Stimulated activated CD4-positive, alpha-beta T cell treated with anti-CD3 and anti-CD28 coated beads, Interleukin-12 subunit alpha, Interleukin-12 subunit beta, amount 100 ng/mL, for 4 hours (primary cell): ENCODE results near the gene CD300LD.

Experiments
- DNase-seq: peaks from one replicate; pipeline ENCODE4 v3.0.0-alpha.2; 2020

CD300LD gene

GRCh38 chr17:74543406-74543805 lies 48.7 kb downstream of the CD300LD start:
- DNase-seq = no peak

- no peak for DNase-seq
Measured at GRCh38 chr17:74542727-74543383, 49.2 kb downstream of the CD300LD start.

- no peak for DNase-seq
Measured at GRCh38 chr17:74542166-74542565, 49.9 kb downstream of the CD300LD start.

GRCh38 chr17:74541176-74542111 lies 50.6 kb downstream of the CD300LD start:
- no peak for DNase-seq

GRCh38 chr17:74539281-74539820 lies 52.7 kb downstream of the CD300LD start:
- no peak for DNase-seq

- no peak for DNase-seq
Measured at GRCh38 chr17:74536890-74537289, 55.2 kb downstream of the CD300LD start.

- no peak for DNase-seq
Measured at GRCh38 chr17:74532115-74532514, 60.0 kb downstream of the CD300LD start.

GRCh38 chr17:74531231-74531761 lies 60.8 kb downstream of the CD300LD start, which contains the start of gene CD300LB:
Gene CD300LB (minus strand): TSS chr17:74531475. CDS start chr17:74531350, 125 bp downstream.
- DNase-seq = no peak

GRCh38 chr17:74530831-74531150 lies 61.3 kb downstream of the CD300LD start:
- DNase-seq = no peak
